ENCODE data around the gene PLD5. TPM values are rescaled to one million over a fixed set of nuclear protein-coding genes. Genes with fewer than 3 reads are reported as not detected.

Gene PLD5
- total and polyA plus RNA-seq, 7 donors: 0.03 to 0.92 (median 0.22) TPM; not detected in 4

DNA sequence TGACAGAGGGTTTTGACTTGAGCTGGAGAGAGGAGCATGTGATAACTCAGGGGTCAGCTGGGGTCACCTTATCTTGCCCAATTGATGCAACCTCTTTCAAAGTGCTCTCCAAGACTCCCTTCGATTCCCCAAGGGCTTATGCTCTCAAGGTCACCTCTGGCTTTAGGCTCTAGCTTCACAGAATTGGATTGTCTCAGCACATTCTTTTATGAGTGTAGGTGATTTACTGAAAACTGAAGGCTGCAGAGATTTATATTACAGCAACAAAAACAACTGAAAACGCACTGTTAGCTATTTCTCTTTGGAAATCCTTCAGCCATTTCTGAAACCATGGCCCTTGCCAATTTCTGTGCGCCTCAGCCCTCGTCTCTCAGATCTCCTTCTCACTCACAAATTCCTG is 491.1 kb downstream of the PLD5 start:
- no peak for ATAC-seq
- intact Hi-C loops (cut with DNase I): no loop called here
- WGBS, 3 donors: 32 to 34% (median 33%) methylated on average over 4 of the region's 4 CpGs
- H3K9me3 ChIP-seq: no peaks in the 10 kb centered on the region
- no peak for DNase-seq
- H3K4me1 ChIP-seq: no peaks in the 10 kb centered on the region
- H3K27me3 ChIP-seq (ENCODE audit: insufficient read depth in 3 of 3, low read length in 2 of 3): no peaks in the 10 kb centered on the region
- no peak overlapping the region for H3K27ac ChIP-seq
- no peaks in the 10 kb centered on the region for H3K36me3 ChIP-seq (ENCODE audit: insufficient read depth in 1 of 2, low read depth in 1 of 2)
- TF ChIP-seq, protein P1, sequence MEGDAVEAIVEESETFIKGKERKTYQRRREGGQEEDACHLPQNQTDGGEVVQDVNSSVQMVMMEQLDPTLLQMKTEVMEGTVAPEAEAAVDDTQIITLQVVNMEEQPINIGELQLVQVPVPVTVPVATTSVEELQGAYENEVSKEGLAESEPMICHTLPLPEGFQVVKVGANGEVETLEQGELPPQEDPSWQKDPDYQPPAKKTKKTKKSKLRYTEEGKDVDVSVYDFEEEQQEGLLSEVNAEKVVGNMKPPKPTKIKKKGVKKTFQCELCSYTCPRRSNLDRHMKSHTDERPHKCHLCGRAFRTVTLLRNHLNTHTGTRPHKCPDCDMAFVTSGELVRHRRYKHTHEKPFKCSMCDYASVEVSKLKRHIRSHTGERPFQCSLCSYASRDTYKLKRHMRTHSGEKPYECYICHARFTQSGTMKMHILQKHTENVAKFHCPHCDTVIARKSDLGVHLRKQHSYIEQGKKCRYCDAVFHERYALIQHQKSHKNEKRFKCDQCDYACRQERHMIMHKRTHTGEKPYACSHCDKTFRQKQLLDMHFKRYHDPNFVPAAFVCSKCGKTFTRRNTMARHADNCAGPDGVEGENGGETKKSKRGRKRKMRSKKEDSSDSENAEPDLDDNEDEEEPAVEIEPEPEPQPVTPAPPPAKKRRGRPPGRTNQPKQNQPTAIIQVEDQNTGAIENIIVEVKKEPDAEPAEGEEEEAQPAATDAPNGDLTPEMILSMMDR (IDR thresholded peaks at IDR 0.05): no peak
- H3K4me3 ChIP-seq: no peak overlapping the region
